Caco-2 (cell line): ENCODE measurements around the gene RTKN2. TPM values are rescaled to one million over a fixed set of nuclear protein-coding genes. Genes with fewer than 3 reads are reported as not detected.

Source experiments
- BruUV-seq: library from RNA; stranded (reverse); fragments of 400-500 nt; replicated peaks from 2 replicates; lab custom pipeline; 2021; lab: Mats Ljungman, UMichigan
- CTCF ChIA-PET: fragments of 300-600 bp; sonication (Branson Sonifier 250); formaldehyde crosslinking; loops from one replicate; lab custom pipeline; 2022; ENCODE audit warnings: antibody characterized with exemption; lab: Charles Lee
- POLR2A ChIA-PET: fragments of 300-600 bp; sonication (Branson Sonifier 250); formaldehyde crosslinking; loops from one replicate; lab custom pipeline; 2022; ENCODE audit warnings: antibody characterized with exemption; lab: Charles Lee
- DNase-seq, 2 experiments: peaks; one replicate each; pipeline versions ENCODE4 v3.0.0 to v3.0.0-alpha.2; 2020 to 2022
- H3K27me3 ChIP-seq: replicated peaks from 2 replicates; pipeline ENCODE4 v1.6.0; 2011; ENCODE audit warnings: low read length; ENCODE audit not compliant: control insufficient read depth, insufficient read depth
- H3K36me3 ChIP-seq: 2 replicates; pipeline ENCODE4 v1.5.1; 2011; ENCODE audit warnings: low read length; ENCODE audit not compliant: control insufficient read depth, insufficient read depth
- H3K4me1 ChIP-seq: fragments of 250-450 bp; sonication (Bioruptor Pico); 2 replicates; pipeline ENCODE4 v1.5.1; 2020; ENCODE audit warnings: mild to moderate bottlenecking
- H3K4me3 ChIP-seq: 2 replicates; pipeline ENCODE4 v1.5.1; 2011; ENCODE audit warnings: low read depth, mild to moderate bottlenecking, control low read depth, low read length
- H3K9me3 ChIP-seq: fragments of 250-450 bp; sonication (Bioruptor Pico); 2 replicates; pipeline ENCODE4 v1.5.1; 2020; ENCODE audit warnings: mild to moderate bottlenecking, moderate library complexity
- H3K27ac Mint-ChIP-seq: one replicate; pipeline ENCODE4 v1.8.0; 2022; ENCODE audit warnings: mixed read lengths; ENCODE audit not compliant: unreplicated experiment
- H3K27me3 Mint-ChIP-seq: one replicate; pipeline ENCODE4 v1.8.0; 2022; ENCODE audit warnings: mixed read lengths; ENCODE audit not compliant: insufficient read depth, unreplicated experiment
- H3K36me3 Mint-ChIP-seq: one replicate; pipeline ENCODE4 v1.8.0; 2022; ENCODE audit warnings: mild to moderate bottlenecking, mixed read lengths; ENCODE audit not compliant: insufficient read depth, unreplicated experiment
- H3K4me1 Mint-ChIP-seq: one replicate; pipeline ENCODE4 v1.8.0; 2022; ENCODE audit warnings: low read depth, mixed read lengths; ENCODE audit not compliant: unreplicated experiment
- H3K4me3 Mint-ChIP-seq: one replicate; pipeline ENCODE4 v1.8.0; 2022; ENCODE audit warnings: mild to moderate bottlenecking, moderate library complexity, mixed read lengths; ENCODE audit not compliant: unreplicated experiment
- H3K9me3 Mint-ChIP-seq: one replicate; pipeline ENCODE4 v1.8.0; 2022; ENCODE audit warnings: mixed read lengths; ENCODE audit not compliant: unreplicated experiment
- intact Hi-C: fragments of 100-400 bp; cut with micrococcal nuclease; formaldehyde crosslinking; loops from one replicate; pipeline ENCODE4 v1.10.0; 2022; ENCODE audit not compliant: unreplicated experiment
- total RNA-seq: library from RNA; stranded (reverse); gene quantifications from 2 replicates; pipeline ENCODE4 v1.2.3, GENCODE V29; 2022
- TF ChIP-seq, protein P1 (sequence below), 2 experiments: fragments of 200-600 bp in 1 of 2; IDR thresholded peaks; 1 replicate in 1 of 2; 2 replicates in 1 of 2; pipeline versions ENCODE4 v1.5.1 to v1.8.0; 2011 to 2022; ENCODE audit warnings: antibody characterized with exemption in 1 of 2, control low read depth in 1 of 2, inconsistent platforms in 1 of 2, low read depth in 1 of 2, low read length in 1 of 2, mild to moderate bottlenecking in 1 of 2, moderate library complexity in 1 of 2; ENCODE audit not compliant: insufficient read depth in 1 of 2, severe bottlenecking in 1 of 2, unreplicated experiment in 1 of 2

RTKN2 gene
- total RNA-seq, 1 experiment from 2014 or later = 37.1 TPM

DNA sequence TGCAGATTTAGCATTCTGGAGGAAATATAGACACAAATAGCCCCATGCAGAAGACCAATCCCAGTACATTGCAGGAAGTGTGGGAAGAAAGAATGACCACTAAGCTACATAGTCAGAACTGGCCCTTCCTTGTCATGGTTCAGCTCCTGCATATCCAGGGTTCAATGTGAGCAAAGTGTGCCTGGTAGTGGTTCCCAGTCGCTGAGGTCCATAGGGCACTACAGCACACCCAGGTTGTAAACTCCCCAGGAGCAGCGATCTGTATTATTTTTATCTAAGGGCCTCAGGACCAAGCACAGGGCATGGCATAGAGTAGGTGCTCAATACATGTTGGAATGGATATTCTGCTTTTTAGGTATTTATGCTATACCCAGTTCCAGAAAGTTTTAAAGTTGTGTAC is 114.4 kb downstream of the RTKN2 start:
- Mint-ChIP-seq H3K4me3 (no peak overlapping the region), H3K36me3 (no peaks in the 10 kb centered on the region), H3K4me1 (no peaks in the 10 kb centered on the region), H3K9me3 (no peaks in the 10 kb centered on the region), H3K27me3 (no peaks in the 10 kb centered on the region), H3K27ac (no peak overlapping the region)
- TF ChIP-seq, protein P1, sequence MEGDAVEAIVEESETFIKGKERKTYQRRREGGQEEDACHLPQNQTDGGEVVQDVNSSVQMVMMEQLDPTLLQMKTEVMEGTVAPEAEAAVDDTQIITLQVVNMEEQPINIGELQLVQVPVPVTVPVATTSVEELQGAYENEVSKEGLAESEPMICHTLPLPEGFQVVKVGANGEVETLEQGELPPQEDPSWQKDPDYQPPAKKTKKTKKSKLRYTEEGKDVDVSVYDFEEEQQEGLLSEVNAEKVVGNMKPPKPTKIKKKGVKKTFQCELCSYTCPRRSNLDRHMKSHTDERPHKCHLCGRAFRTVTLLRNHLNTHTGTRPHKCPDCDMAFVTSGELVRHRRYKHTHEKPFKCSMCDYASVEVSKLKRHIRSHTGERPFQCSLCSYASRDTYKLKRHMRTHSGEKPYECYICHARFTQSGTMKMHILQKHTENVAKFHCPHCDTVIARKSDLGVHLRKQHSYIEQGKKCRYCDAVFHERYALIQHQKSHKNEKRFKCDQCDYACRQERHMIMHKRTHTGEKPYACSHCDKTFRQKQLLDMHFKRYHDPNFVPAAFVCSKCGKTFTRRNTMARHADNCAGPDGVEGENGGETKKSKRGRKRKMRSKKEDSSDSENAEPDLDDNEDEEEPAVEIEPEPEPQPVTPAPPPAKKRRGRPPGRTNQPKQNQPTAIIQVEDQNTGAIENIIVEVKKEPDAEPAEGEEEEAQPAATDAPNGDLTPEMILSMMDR (IDR thresholded peaks at IDR 0.05; ENCODE audit: insufficient read depth in 1 of 2, low read depth in 1 of 2, low read length in 1 of 2, severe bottlenecking in 1 of 2, unreplicated experiment in 1 of 2) = no peak
- CTCF ChIA-PET = no interaction called here
- POLR2A ChIA-PET = interaction anchor here (0.5 to 0.6 kb wide), 2 partner anchors 43 to 118 kb away, joined by 3 read pairs; no protein-coding TSS in a partner anchor
- no peaks in the 10 kb centered on the region for H3K36me3 ChIP-seq
- no TSS peak for BruUV-seq
- no peaks in the 10 kb centered on the region for H3K9me3 ChIP-seq
- DNase-seq = no peak
- no peaks in the 10 kb centered on the region for H3K4me1 ChIP-seq
- intact Hi-C loops = no loop called here
- no peaks in the 10 kb centered on the region for H3K27me3 ChIP-seq
- no peak overlapping the region for H3K4me3 ChIP-seq

DNA sequence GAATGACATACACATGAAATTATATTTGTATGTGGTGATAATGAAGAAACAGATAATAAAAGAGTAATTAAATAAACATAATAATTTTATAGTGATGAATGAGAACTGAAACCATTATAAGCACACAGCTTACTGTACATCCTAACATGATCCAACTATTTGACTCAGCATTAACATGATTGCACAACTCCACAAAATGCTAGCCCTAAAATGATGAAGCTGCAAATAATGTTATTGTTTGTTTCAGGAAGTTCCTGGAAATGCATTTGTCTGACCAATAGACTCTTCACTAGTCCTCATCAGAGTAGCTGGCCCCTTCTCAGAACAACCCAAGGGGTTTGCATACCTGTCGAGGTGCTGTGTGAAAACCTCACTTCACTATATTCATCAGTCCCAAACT is 115.5 kb downstream of the RTKN2 start:
- Histone ChIP-seq H3K4me3 (no peak overlapping the region), H3K27me3 (no peaks in the 10 kb centered on the region), H3K9me3 (no peaks in the 10 kb centered on the region), H3K4me1 (no peaks in the 10 kb centered on the region), H3K36me3 (no peaks in the 10 kb centered on the region)
- no peak for DNase-seq
- H3K27ac Mint-ChIP-seq = no peak overlapping the region
- POLR2A ChIA-PET = no interaction called here
- intact Hi-C loops = no loop called here
- no peaks in the 10 kb centered on the region for H3K27me3 Mint-ChIP-seq
- TF ChIP-seq, protein P1 (IDR thresholded peaks at IDR 0.05; ENCODE audit: insufficient read depth in 1 of 2, low read depth in 1 of 2, low read length in 1 of 2, severe bottlenecking in 1 of 2, unreplicated experiment in 1 of 2) = no peak
- H3K9me3 Mint-ChIP-seq = no peaks in the 10 kb centered on the region
- BruUV-seq = no TSS peak
- CTCF ChIA-PET = no interaction called here
- H3K4me1 Mint-ChIP-seq = no peaks in the 10 kb centered on the region
- no peak overlapping the region for H3K4me3 Mint-ChIP-seq
- H3K36me3 Mint-ChIP-seq = no peaks in the 10 kb centered on the region

- TF ChIP-seq, protein P1 (IDR thresholded peaks at IDR 0.05; ENCODE audit: insufficient read depth in 1 of 2, low read depth in 1 of 2, low read length in 1 of 2, severe bottlenecking in 1 of 2, unreplicated experiment in 1 of 2) = no peak
- intact Hi-C loops = no loop called here
- ChIA-PET POLR2A (no interaction called here), CTCF (no interaction called here)
- Histone ChIP-seq H3K27me3 (no peaks in the 10 kb centered on the region), H3K4me3 (no peak overlapping the region), H3K36me3 (no peaks in the 10 kb centered on the region), H3K9me3 (no peaks in the 10 kb centered on the region), H3K4me1 (peaks cover 2% of the 10 kb centered on the region; the same call in 1 of the 2 replicates)
- no peaks in the 10 kb centered on the region for H3K27me3 Mint-ChIP-seq
- peaks cover 11% of the 10 kb centered on the region for H3K4me1 Mint-ChIP-seq
- no TSS peak for BruUV-seq
- no peak overlapping the region for H3K27ac Mint-ChIP-seq
- no peaks in the 10 kb centered on the region for H3K36me3 Mint-ChIP-seq
- no peak overlapping the region for H3K4me3 Mint-ChIP-seq
- no peak for DNase-seq
- H3K9me3 Mint-ChIP-seq = no peaks in the 10 kb centered on the region
Observed at GRCh38 chr10:62149621-62150020, 119.0 kb downstream of the RTKN2 start.
